HG03354 (cell line): ENCODE results near the gene PGGHG.
"Not testable (repeated sequence)": the region's sequence is repeated elsewhere in the genome, so short reads cannot be mapped to it uniquely, and the experiment has no call there.

ENCODE experiments used
- ATAC-seq: cut with Tn5 transposase; IDR thresholded peaks from one replicate; pipeline ENCODE4 v1.9.1; 2021; ENCODE audit warnings: mild to moderate bottlenecking; ENCODE audit not compliant: unreplicated experiment, poor library complexity, severe bottlenecking

Gene PGGHG

DNA sequence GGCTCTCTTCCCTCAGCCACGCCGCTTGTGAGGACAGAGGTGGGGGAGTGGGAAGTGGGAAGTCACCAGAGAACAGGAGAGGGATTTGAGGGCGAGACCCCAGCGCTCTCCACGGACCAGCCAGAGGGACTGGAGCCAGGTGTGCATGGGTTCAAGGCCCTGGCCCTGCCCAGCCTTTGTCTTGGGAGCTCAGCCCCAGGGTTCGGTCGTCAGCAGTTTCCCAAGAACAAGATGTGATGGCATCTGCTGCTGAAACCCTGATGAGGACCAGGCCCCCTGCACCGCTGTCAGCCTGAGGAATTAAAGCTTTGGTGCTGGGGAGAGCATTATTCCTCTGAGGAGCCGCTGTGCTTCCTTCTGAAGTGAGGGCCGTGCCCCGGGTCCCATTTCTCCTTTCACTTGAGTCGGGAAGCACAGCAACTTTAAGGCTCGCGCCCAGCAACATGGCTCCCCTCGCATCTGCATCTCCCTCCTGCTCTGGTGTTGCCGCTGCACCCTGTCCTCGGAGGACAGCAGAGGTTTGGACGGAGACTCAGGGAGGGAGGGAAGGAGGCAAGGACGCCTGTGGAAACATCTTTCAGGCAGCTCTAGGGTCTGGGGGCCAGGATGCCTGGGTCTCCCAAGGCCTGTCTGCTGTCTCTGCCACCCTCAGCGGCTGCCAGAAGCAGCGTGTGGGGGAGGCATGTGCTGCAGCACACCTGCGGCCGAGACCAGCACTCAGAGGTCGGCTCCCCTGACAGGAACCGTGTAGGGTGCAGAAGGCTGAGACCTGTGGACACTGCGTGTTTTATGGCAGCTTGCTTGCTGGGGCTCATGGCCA lies 6.6 kb downstream of the PGGHG start:
- ATAC-seq, result no peak

DNA sequence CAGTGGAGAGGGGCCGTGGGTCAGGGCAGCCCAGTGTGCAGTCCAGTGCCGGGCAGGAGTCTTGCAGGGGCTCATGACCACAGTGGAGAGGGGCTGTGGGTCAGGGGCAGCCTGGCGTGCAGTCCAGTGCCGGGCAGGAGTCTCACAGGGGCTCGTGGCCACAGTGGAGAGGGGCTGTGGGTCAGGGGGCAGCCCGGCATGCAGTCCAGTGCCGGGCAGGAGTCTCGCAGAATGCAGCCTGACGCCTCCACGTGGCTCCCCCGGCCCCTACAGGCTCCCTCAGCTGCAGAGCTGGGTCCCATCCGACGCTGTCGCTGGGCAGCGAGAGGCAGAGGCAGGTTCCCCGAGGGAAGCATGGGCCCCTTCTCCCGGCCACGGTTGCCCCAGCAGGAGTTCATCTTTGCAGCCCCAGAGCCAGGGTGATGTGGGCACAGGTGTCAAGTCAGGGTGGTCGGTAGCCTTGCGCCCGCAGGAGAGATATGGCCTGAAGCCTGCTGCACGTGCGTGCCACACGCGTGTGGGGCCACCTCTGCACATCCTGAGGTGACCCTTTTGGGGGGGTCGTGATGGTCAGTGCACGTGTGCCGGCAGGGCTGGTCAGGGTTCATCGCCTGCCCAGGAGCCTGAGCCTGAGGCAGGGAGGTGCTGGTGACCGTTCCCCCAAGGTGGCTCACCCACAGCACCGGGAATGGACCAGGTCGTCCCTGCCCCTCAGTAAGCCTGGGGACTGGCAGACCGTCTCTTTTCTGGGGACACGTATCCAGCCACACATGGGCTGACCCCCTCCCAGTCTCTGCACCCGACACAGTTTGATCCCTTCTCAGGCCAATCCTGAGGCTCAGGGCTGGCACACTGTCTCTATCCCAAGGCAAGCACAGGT lies 7.5 kb downstream of the PGGHG start:
- ATAC-seq, result no peak

DNA sequence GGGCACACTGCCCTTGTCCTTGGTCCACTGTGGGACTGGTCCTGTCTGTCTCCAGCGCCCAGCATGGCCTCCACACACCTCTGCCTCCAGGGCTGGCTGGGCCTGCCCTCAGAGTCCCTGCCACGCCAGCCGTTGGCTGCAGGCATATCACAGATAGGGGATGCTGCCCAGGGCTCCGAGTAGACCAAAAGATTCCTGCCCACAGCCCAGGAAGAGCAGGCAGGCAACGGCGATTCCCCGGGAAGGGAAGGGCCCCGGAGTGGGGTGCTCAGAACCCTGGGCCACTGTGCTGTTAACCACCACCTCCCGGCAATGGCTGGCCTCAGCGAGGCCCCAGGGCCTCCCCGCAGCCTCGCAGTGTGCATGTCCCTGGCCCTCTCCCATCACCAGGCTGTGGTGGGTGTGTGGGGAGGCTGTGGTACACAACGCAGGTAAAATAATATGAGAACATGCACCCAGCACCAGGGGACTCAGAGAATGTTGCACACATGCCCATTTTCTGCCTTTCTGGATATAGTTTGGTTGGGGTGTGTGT lies 8.2 kb downstream of the PGGHG start:
- no peak for ATAC-seq

DNA sequence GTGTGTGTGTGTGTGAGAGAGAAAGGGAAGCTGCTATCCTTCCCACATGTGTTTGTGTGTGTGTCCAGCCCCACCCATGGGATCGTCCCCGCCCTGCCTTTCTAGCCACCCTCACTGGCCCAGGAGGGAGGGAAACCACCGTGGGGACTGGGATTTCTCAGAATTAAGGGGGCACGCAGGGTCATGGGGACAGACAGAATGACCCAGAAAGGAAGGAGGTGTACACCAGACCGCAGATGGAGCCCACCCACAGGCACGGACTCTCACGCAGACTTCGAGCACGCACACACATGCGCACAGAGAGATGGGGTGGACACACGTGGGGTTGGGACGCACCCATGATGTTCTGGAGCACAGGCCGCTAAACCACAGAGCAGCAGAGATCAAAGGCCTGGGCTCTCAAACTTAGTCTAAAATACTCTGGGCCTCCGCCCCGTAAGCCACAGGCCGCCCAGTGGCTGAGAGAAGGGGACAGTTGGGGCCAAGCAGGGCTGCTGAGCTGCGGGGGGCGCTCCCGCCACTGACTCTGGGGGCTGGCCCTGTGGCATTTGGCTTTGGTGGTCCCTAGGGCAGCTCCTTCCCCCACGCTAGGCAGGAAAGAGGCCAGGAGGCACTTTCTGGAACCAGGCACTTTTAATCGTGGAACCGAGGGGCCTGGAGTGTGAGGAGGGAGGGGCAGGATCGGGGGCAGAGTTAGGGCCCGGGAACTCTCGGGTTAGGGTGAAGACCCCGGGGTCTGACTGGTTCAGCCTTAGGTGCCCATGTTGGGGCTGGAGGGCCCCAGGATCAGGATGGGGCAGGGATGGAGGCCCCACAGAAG lies 8.9 kb downstream of the PGGHG start:
- no peak for ATAC-seq

DNA sequence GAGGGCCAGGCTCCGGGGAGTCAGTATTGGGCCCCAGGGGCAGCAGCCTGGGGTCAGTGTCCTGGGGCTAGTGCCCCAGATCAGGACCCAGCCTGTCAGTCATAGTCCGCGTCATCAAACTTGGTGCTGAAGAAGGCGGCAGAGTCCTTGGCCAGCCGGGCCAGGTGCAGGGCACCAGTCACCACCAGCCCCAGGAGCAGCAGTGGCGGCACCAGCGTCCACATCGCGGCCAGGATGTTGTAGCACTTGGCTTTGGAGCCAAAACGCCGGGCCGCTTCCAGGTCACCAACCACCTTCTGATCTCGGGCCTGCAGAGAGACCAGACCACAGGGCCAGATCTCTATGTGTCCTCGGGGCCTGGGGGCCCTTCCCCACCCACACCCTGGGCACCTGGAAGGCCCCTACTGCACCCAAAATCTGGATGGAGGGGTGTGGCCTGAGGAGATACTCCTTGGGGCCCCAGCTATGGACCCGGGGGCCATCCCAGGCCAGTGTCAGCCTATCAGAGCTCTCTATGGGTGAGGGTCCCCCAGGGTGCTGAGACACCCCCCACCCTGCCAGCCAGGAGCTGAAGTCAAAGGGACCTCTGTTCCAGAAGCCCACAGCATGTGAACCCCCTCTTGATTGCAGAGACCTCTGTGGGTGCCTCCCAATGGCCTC lies 9.6 kb downstream of the PGGHG start:
- no peak for ATAC-seq

DNA sequence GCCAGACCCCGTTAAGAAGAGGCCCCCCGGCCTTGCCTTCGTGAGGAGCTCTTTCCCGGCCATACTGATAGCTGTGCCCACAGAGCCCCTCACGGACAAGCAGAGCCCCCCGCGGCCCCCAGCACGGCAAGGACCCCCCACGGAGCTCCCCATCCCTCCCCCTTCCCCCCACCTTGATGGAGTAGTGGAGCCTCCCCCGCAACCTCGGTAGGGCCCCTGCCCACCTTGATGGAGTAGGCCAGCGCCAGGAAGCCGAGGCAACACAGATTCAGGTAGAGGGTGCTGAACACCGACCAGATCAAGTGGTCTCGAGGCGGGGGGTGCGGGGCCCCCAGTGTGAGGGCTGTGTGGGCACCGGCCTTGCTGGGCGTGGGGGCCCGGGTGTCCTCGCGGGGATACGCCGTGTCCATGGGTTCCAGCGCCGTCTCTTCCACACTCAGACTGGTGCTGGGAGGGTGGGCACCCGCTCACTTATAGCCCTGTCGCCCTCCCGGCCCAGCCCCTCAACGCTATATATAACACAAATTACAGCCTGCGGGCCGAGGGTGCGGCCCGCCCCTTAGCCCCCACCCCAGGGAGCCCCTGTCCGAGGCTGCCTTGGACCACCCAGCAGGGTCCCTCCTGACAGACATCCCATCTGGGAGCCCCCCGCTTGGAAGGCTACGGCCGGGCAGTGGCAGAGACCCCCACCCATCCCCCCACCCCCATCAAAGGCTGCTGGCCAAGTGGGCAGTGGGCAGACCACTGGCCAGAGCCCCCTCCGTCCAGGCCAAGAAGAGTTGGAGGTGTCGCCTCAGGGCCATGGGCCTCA lies 10.4 kb downstream of the PGGHG start, which contains the start of gene IFITM5:
TSS of gene IFITM5 (minus strand) at position 446 of the 811 bp plus-strand sequence. CDS start at position 410, 36 bp downstream.
- ATAC-seq, result no peak

DNA sequence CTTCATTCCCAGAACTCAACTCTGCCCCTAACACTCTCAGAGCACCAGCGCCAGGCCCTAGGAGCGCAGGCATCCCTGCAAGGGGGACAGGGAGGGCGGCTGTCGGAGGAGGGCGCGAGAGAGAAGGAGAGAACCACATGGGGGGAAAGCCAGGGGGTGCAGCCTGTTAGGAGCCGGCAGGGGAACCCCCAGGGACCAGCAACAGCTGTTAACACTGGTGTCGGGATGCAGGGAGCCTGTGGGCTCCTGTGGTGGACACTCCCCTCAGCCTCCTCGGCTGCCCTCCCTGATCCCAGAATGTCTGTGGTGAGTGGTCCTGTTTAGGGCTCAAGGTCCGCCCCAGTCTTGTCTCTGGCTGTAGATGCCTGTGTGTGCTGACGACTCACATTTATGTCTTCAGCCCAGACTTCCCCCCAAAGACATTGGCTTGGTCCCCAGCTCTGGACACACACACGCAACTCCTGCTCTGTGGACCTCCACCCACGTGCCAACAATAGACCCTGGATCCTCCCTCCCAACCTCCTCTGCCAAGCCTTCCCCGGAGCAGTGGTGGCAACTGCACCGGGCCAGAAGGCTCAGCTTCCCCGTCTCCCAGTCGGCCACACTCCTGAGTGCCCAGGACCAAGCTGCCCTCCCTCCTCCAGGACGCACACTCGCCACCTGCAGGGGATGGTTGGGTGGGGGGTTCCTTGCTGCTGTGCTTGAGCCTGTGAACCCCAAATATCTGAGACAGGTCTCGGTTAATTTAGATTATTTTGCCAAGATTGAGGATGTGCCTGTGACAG lies 11.2 kb downstream of the PGGHG start:
- ATAC-seq, result no peak

DNA sequence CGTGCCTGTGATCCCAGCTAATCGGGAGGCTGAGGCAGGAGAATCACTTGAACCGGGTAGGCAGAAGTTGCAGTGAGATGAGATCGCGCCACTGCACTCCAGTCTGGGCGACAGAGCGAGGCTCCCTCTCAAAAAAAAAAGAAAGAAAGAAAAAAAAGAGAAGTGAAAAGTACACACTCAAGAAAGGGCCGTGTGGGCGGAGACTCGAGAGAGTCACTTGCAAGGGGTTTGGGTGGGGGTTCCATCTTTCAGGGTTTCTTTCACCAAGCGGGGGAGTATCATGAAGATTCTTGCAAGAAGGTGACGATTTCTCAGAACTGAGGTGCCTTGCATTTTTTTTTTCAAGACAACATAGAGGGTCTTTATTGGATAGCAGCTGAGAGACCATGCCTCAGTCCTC lies 14.4 kb downstream of the PGGHG start:
- ATAC-seq, result no peak

DNA sequence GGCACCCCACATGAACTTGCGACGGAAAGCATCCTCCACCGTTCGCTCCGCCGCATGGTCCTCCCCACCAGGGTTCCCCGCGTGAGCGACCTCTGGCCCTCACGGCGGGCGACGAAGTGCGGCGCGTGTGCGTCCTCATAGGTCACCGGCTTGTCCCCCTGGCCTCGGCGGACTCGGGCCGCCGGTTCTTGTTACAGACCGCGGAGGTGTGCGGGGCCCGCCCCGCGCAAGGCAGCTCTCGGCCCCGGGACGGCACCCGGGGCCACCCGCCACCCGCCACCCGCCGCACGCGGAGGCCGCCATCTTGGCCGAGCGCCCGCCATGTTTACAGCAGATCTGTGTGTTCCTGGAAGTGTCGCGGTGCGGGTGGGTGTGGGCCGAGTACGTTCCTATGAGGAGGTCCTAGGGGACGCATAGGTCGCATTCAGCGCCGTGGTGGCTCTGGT lies 15.2 kb downstream of the PGGHG start:
- ATAC-seq, result no peak

DNA sequence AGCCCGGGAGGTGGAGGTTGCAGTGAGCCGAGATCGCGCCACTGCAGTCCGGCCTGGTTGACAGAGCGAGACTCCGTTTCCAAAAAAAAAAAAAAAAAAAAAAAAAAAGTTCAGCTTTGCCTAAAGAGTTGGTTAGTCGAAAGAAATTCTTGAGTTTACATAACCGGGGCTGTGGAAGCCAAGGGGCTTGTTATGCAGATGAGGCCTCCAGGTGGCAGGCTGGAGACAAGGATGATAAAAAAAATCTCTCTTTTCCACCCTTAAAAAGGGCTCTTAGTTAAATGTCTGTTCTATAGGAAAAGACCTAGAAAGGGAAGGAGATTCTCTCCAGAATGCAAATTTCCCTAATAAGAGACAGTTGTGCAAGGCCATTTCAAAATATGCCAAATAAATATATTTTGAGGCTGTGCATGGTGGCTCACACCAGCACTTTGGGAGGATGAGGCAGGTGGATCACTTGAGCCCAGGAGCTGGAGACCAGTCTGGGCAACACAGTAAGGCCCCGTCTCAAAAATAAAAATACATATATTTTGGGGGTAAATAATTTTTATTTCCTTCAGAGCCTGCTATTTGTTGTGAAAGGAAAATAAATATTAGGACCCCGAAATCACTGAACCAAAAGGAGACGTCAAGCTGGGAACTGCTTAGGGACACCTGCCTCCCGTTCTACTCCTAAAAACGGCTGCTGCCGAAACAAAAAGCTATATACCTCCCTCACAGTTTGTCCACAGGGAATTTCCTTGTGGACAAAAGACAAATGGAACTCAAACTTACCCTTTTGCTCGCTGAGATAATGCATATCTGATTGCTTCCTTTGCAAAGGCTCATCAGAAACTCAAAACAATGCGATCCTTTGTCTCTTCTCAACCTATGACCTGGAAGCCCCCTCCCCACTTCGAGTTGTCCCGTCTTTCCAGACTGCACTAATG lies 16.3 kb downstream of the PGGHG start:
- ATAC-seq, result no peak

DNA sequence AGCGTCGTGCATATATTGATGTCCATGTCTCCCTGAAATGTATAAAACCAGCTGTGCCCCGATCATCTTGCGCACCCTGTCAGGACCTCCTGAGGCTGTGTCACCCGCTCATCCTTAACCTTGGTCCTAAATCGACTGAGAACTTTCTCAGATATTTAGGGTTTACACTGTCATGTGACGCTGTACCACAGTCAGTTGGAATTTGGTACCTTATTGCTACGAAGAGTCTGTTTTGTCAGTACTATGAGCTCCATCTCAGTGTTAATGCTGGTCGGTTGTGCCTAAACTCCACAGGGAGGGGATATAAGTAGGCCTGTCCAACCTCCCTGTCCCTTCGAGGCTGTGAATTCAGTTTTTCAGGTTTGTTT lies 16.9 kb downstream of the PGGHG start:
- ATAC-seq, result no peak

DNA sequence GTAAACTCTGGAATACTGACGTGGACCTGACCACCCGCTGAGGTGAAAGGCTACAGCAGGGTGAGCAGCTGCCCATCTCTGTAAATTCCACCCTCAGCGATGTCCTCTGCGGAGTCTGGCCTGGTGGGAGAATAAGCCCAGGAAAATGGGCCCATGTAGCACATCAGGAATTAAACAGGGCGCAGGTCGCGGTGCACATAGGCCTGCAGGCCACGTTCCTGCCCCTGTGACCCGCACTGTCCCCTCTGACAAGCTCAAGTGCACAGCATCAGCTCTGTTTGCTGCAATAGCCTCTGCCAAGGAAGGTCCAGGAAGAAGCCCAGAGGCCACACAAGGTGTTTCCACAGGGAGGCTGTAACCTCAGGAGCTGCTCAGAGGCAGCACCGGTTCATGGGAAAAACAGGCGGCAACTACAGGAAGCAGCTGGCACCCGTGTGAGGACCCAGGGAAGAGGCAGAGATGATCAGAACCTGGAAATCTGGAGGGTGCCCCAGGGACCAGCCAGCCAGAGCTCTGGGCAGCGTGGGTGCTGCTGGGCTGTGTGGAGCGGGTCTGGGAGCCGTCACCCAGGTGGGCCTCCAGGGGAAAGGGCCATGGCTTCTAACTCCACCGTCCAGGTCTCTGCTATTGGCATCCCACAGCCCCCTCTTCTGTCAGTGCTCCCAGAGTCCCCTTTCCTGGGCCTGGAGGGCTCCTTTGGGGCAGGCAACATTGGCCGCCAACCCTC lies 17.9 kb downstream of the PGGHG start:
- no peak for ATAC-seq

DNA sequence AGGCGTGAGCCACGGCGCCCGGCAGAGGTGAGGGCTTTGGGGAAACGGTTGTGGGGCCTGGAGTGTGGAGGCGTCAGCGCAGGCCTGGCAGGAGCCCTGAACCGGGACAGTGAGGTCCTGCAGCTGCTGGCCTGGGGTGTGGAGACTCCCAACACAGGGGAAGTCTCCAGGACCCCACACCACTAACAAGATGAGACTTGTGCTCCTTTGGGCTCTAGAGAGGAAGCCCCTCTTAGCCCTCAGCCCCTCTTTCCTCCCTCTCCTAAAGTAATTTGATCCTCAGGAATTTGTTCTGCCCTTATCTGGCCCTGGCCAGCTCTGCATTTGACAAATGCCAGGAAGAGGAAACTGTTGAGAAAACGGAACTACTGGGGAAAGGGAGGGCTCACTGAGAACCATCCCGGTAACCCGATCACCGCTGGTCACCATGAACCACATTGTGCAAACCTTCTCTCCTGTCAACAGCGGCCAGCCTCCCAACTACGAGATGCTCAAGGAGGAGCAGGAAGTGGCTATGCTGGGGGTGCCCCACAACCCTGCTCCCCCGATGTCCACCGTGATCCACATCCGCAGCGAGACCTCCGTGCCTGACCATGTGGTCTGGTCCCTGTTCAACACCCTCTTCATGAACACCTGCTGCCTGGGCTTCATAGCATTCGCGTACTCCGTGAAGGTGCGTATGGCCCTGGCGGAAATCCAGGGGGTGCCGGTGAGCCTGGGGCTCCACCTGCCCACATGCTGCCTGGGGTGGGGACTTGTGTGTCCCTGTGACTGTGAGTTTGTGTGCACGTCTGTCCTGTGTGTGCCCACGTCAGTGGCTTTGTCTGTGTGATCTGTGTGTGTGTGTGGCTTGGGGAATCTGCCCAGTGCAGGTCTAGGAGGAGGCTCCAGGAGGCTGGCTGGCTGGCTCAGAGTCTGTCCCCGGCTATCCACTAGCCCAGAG lies 19.1 kb downstream of the PGGHG start, which contains the start of gene IFITM2:
TSS of gene IFITM2 (plus strand) at position 51 of the 943 bp plus-strand sequence. CDS start at position 428, 377 bp downstream.
- ATAC-seq, result not testable (repeated sequence)

DNA sequence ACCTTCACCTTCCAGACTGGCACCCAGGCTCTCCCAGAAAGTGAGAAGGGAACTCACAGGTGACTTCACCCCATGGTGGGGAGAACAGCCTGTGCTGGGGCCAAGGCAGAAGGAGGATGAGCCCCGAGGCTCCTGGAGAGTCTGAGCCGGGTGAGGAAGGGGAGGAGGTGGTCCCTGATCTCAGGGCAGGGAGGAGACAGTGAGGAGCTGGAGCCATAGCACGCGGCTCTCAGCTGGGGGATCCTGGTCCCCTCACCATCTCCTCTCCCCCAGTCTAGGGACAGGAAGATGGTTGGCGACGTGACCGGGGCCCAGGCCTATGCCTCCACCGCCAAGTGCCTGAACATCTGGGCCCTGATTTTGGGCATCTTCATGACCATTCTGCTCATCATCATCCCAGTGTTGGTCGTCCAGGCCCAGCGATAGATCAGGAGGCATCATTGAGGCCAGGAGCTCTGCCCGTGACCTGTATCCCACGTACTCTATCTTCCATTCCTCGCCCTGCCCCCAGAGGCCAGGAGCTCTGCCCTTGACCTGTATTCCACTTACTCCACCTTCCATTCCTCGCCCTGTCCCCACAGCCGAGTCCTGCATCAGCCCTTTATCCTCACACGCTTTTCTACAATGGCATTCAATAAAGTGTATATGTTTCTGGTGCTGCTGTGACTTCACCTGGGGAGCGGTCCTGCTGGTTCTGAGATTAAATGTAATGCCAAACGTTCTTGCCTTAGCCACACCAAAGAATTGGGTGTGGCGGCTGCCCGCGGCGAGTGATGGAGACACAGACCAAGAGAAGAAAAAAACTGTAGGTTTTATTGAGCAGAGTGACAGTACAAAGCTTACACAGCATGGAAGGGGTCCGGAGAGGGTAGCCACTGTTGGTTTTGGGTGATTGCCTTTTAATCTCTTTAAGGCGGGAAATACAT lies 20.1 kb downstream of the PGGHG start:
- ATAC-seq, result not testable (repeated sequence)
